Neural cell (in vitro differentiated cells): ENCODE measurements around the gene MYO9A. TPM values are rescaled to one million over a fixed set of nuclear protein-coding genes. Genes with fewer than 3 reads are reported as not detected.

Source experiments
- H2AFZ ChIP-seq: fragments of 200-600, 300-800 bp; sonication (generic), shearing (Covaris generic); 2 replicates; pipeline ENCODE4 v1.6.0; 2014; ENCODE audit warnings: low read depth, mild to moderate bottlenecking, antibody characterized with exemption, low read length, moderate library complexity
- H3F3A ChIP-seq: fragments of 200-600 bp; shearing (Covaris generic); 2 replicates; pipeline ENCODE4 v1.6.1; 2016; ENCODE audit warnings: mild to moderate bottlenecking, moderate library complexity, mixed read lengths, antibody characterized with exemption, low read length; ENCODE audit not compliant: insufficient read depth, poor library complexity, severe bottlenecking
- H3K27ac ChIP-seq: fragments of 200-600, 300-800 bp; sonication (generic), shearing (Covaris generic); 2 replicates; pipeline ENCODE4 v1.5.1; 2014; ENCODE audit warnings: mild to moderate bottlenecking, low read length, moderate library complexity
- H3K27me3 ChIP-seq: fragments of 300-800, 200-600 bp; sonication (generic), shearing (Covaris generic); 2 replicates; pipeline ENCODE4 v1.6.0; 2014; ENCODE audit warnings: mild to moderate bottlenecking, low read depth, low read length, moderate library complexity; ENCODE audit not compliant: insufficient read depth
- H3K36me3 ChIP-seq: fragments of 300-800, 200-600 bp; sonication (generic), shearing (Covaris generic); 2 replicates; pipeline ENCODE4 v1.5.1; 2014; ENCODE audit warnings: mild to moderate bottlenecking, antibody characterized with exemption, low read length, moderate library complexity; ENCODE audit not compliant: insufficient read depth
- H3K4me2 ChIP-seq: fragments of 300-800, 200-600 bp; sonication (generic), shearing (Covaris generic); 2 replicates; pipeline ENCODE4 v1.6.0; 2014; ENCODE audit warnings: mild to moderate bottlenecking, low read length
- H3K4me3 ChIP-seq: fragments of 300-800, 200-600 bp; sonication (generic), shearing (Covaris generic); 2 replicates; pipeline ENCODE4 v1.5.1; 2014; ENCODE audit warnings: mild to moderate bottlenecking, low read length, moderate library complexity
- H3K79me2 ChIP-seq: fragments of 200-600 bp; shearing (Covaris generic); replicated peaks from 2 replicates; pipeline ENCODE4 v1.6.0; 2014; ENCODE audit warnings: mild to moderate bottlenecking, low read length, moderate library complexity; ENCODE audit not compliant: insufficient read depth
- H3K9ac ChIP-seq: fragments of 300-800, 200-600 bp; sonication (generic), shearing (Covaris generic); 2 replicates; pipeline ENCODE4 v1.6.1; 2016; ENCODE audit warnings: mild to moderate bottlenecking, low read length, mixed read lengths
- H3K9me2 ChIP-seq: fragments of 200-600 bp; shearing (Covaris generic); 2 replicates; pipeline ENCODE4 v1.6.1; 2016; ENCODE audit warnings: mild to moderate bottlenecking, low read length, mixed read lengths; ENCODE audit not compliant: insufficient read depth
- H3K9me3 ChIP-seq: fragments of 200-600, 300-800 bp; sonication (generic), shearing (Covaris generic); 2 replicates; pipeline ENCODE4 v1.6.1; 2016; ENCODE audit warnings: mild to moderate bottlenecking, mixed run types, low read length, moderate library complexity, mixed read lengths
- H4K20me1 ChIP-seq: fragments of 200-600 bp; shearing (Covaris generic); 2 replicates; pipeline ENCODE4 v1.6.1; 2016; ENCODE audit warnings: mild to moderate bottlenecking, mixed run types; ENCODE audit not compliant: insufficient read depth
- EP300 ChIP-seq: fragments of 450-650 bp; conservative IDR thresholded peaks from 2 replicates; pipeline ENCODE4 v1.6.1; 2014; ENCODE audit warnings: antibody characterized with exemption, mild to moderate bottlenecking, moderate library complexity; ENCODE audit not compliant: poor library complexity, severe bottlenecking
- EZH2 ChIP-seq: fragments of 200-600, 300-800 bp; shearing (Covaris generic), sonication (generic); IDR thresholded peaks from 2 replicates; pipeline ENCODE4 v1.6.1; 2014; ENCODE audit warnings: antibody characterized with exemption, low read length, borderline replicate concordance, mild to moderate bottlenecking; ENCODE audit not compliant: insufficient read depth, poor library complexity, severe bottlenecking
- MXI1 ChIP-seq: fragments of 450-650 bp; conservative IDR thresholded peaks from 2 replicates; pipeline ENCODE4 v1.6.1; 2014; ENCODE audit warnings: antibody characterized with exemption, mild to moderate bottlenecking; ENCODE audit not compliant: poor library complexity, severe bottlenecking
- POLR2AphosphoS5 ChIP-seq: IDR thresholded peaks from 2 replicates; pipeline ENCODE4 v1.6.1; 2012
- RAD21 ChIP-seq: fragments of 450-650 bp; conservative IDR thresholded peaks from 2 replicates; pipeline ENCODE4 v1.6.1; 2014; ENCODE audit warnings: antibody characterized with exemption, mild to moderate bottlenecking, moderate library complexity
- REST ChIP-seq: IDR thresholded peaks from 2 replicates; pipeline ENCODE4 v1.6.1; 2012; ENCODE audit warnings: borderline replicate concordance
- SMC3 ChIP-seq: fragments of 450-650 bp; conservative IDR thresholded peaks from 2 replicates; pipeline ENCODE4 v1.6.1; 2014; ENCODE audit warnings: antibody characterized with exemption, mild to moderate bottlenecking, moderate library complexity; ENCODE audit not compliant: poor library complexity
- TAF1 ChIP-seq: IDR thresholded peaks from 2 replicates; pipeline ENCODE4 v1.6.1; 2012; ENCODE audit warnings: low read depth
- polyA plus RNA-seq: library from polyadenylated mRNA; depleted of rRNA; stranded (reverse); fragments of >200 nt; gene quantifications from 2 replicates; pipeline ENCODE4 v1.2.3, GENCODE V29; 2014
- TF ChIP-seq, protein P1 (sequence below): fragments of 450-650 bp; IDR thresholded peaks from 2 replicates; pipeline ENCODE4 v1.5.1; 2014; ENCODE audit warnings: antibody characterized with exemption, mild to moderate bottlenecking, moderate library complexity; ENCODE audit not compliant: poor library complexity, severe bottlenecking

Gene MYO9A
- polyA plus RNA-seq, 1 donor from 2014 or later = 22.7 TPM

- no peaks in the 10 kb centered on the region for H3K36me3 ChIP-seq
- no peaks in the 10 kb centered on the region for H4K20me1 ChIP-seq
- no peak overlapping the region for H3K4me3 ChIP-seq
- H3K9ac ChIP-seq = no peak overlapping the region
- no peak overlapping the region for H2AFZ ChIP-seq
- no peaks in the 10 kb centered on the region for H3F3A ChIP-seq
- H3K27me3 ChIP-seq = no peaks in the 10 kb centered on the region
- TF ChIP-seq EP300 = no peak
- TF ChIP-seq EZH2 = no peak
- TF ChIP-seq POLR2AphosphoS5 = no peak
- no peak for TF ChIP-seq RAD21
- TF ChIP-seq, protein P1, sequence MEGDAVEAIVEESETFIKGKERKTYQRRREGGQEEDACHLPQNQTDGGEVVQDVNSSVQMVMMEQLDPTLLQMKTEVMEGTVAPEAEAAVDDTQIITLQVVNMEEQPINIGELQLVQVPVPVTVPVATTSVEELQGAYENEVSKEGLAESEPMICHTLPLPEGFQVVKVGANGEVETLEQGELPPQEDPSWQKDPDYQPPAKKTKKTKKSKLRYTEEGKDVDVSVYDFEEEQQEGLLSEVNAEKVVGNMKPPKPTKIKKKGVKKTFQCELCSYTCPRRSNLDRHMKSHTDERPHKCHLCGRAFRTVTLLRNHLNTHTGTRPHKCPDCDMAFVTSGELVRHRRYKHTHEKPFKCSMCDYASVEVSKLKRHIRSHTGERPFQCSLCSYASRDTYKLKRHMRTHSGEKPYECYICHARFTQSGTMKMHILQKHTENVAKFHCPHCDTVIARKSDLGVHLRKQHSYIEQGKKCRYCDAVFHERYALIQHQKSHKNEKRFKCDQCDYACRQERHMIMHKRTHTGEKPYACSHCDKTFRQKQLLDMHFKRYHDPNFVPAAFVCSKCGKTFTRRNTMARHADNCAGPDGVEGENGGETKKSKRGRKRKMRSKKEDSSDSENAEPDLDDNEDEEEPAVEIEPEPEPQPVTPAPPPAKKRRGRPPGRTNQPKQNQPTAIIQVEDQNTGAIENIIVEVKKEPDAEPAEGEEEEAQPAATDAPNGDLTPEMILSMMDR = no peak
- no peak for TF ChIP-seq MXI1
- no peak for TF ChIP-seq REST
- no peak for TF ChIP-seq TAF1
- TF ChIP-seq SMC3 = no peak
- no peaks in the 10 kb centered on the region for H3K79me2 ChIP-seq
- H3K9me3 ChIP-seq = no peaks in the 10 kb centered on the region
- no peak overlapping the region for H3K27ac ChIP-seq
- H3K9me2 ChIP-seq = no peaks in the 10 kb centered on the region
- H3K4me2 ChIP-seq = no peak overlapping the region
Measured at GRCh38 chr15:72162569-72162968, 44.6 kb upstream of the MYO9A start.

DNA sequence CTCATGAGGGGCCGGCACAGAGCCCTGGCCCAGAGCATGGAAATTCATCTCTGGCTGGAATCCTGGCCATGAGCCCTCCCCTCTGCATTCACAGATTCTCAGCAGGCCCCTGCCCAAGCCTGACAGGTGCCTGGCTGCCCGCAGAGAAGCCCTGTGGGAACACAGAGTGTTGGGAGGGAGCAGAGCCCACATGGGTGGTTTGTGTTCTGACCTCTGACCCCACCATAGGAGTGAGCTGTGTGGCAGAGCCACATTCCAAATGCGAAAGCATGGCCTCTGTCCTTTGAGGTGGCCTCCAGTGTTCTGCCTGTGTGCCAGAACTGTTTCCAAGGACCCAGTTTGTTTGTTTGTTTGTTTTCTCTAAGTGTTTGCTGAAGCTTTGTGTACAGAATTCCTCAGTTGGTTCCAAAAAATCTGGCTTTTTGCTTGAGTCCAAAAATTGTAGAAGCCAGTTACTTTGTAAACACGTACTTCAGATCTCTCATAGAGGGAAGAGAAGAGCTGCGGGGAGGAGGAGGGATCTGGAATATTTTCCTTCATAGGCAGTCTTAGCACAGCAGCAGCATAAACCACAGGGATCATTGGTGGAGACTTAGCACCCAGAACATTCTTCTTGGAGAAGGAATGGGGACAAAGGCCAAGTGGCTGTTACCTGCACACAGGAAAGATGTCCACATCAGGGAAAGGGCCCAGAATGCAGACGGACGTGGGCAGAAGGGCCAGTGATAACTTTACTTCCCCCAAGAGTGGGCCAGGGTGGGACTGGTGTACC lies 43.6 kb upstream of the MYO9A start:
- no peak overlapping the region for H2AFZ ChIP-seq
- H3F3A ChIP-seq = no peaks in the 10 kb centered on the region

More for the DNA sequence above, 43.6 kb upstream of the MYO9A start:
- Histone ChIP-seq H4K20me1 (no peaks in the 10 kb centered on the region), H3K36me3 (no peaks in the 10 kb centered on the region), H3K4me2 (no peak overlapping the region), H3K27me3 (no peaks in the 10 kb centered on the region), H3K9me3 (no peaks in the 10 kb centered on the region), H3K9ac (no peak overlapping the region), H3K4me3 (no peak overlapping the region), H3K79me2 (no peaks in the 10 kb centered on the region), H3K9me2 (no peaks in the 10 kb centered on the region), H3K27ac (no peak overlapping the region)
- TF ChIP-seq TAF1 = no peak
- no peak for TF ChIP-seq POLR2AphosphoS5
- no peak for TF ChIP-seq RAD21
- no peak for TF ChIP-seq EP300
- no peak for TF ChIP-seq MXI1
- no peak for TF ChIP-seq SMC3
- TF ChIP-seq REST = no peak
- no peak for TF ChIP-seq EZH2
- TF ChIP-seq, protein P1 = no peak
